Muscle of arm (tissue), 12 donors: ENCODE data around the gene CEP63. TPM values are rescaled to one million over a fixed set of nuclear protein-coding genes. Genes with fewer than 3 reads are reported as not detected.

Source experiments
- DNase-seq: peaks from one replicate; pipeline ENCODE4 v3.0.0-alpha.2; 2013
- polyA plus RNA-seq, 12 donors: library from polyadenylated mRNA; unstranded; fragments of 120-200 nt; gene quantifications; one replicate each; pipeline ENCODE4 v1.2.1, GENCODE V29; 2013; ENCODE audit not compliant: insufficient read length in 12 of 12

Gene CEP63
- polyA plus RNA-seq, 12 donors: 28.1 to 47.8 (median 39.3) TPM; not detected in 1

DNA sequence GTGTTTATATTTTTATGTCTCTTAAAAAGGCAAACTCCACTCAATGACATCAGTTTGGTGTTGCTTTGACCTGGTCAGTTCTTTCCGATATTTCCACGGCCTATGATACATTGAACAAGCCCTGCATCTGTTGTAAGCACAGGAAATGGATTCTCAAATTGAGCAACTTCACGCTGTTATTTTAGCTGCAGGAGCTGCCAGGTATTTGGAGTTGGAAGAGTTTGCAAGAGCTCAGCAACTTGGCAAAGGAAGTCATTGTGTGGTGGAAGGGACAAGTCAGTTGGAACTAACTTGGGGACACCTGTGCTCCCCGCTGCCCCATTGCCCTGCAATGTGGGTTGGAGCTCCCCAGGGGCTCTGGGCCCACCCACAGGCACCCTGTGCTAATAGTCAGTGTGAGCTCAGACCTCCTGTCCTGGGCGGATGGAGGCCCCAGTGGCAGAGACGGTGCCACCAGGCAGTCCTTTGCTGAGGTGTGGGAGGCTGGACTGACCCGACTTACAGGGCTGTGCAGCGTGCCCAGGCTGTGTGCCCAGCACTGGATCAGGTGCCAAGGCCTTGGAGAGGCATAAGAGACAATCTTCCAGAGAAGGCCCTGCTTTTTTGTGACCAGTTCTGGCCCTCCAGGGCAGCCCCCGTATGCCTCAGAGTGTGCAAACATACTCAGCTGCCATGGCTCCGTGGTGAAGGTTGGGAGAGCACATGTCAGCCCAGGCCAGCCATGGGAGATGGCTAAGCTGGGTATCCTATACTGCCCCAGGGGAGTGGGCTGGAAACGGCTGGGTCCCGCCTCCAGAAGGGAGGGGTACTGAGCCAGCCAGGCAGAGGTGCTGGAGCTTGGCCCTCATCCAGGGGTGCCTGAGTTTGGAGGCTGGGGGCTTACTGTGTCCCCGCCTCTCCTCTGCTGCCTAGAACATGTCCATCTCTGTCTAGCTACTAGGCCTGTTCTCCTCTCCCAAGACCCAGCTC, 121.5 kb downstream of the CEP63 start:
- no peak for DNase-seq

DNA sequence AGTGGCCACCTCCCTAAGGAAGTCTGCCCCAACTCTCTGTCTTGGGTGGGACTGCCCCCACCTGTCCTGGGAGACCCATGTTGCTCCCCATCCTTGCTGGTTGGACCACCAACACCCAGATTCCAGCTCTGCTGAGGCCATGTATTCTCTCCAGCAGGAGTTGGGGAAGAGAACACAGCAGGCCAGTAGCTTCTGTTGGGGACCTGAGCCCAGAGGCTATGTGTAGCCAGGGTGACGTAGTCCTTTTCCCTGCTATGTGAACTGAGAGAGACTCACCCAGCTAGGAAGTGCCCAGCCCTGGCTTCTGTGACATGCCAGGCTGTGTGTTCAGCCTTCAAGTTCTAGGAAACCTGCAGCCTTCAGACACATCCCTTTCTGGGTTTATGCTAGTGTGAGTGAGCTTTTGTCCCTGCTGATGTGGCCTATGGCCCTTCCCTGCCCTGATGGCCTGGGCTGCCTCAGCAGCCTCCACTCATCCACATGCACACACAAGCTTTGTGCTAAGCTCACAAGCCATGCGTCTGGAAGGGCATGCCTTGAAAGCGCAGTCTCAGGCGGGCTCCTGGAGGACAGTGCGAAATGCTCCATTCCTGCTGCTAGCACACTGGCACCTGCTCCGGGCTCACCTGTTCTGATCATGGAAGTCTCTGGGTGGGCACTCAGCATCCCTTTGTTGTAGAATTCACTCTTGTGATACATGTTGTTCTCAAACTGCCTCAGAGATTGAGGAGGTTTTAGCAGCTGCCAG, 122.3 kb downstream of the CEP63 start:
- DNase-seq: no peak

DNA sequence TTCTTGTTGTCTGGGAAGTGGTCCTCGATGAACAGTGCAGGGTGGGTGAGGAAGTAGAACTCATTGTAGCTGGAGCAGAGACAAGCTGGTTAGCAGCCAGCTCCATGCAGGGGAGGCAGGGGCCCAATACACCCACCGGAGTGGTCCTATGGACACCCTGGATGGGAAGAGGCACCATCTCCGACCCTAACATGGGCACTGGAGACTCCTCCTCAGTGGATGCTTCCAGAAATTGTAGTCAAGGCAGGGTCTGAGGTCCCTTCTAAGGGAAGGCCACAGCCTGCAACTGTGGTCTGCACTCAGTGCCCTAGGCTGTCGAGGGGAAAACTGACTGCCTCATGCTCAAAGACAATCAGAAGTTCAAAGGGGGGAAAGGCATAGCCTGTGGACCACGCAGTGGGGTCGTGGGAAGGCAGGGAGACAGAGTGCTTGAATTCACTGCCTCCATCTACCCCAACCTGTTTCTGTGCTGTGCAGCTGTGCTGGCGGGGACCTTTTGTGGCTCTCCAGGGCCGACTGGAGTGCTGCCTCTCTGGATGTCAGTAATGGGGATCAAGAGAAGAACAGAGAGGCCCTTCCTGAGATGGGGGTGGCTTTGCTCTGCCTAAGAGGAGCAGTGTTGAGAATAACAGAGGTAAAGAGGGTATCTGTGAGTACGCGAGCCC, 123.0 kb downstream of the CEP63 start:
- no peak for DNase-seq

DNA sequence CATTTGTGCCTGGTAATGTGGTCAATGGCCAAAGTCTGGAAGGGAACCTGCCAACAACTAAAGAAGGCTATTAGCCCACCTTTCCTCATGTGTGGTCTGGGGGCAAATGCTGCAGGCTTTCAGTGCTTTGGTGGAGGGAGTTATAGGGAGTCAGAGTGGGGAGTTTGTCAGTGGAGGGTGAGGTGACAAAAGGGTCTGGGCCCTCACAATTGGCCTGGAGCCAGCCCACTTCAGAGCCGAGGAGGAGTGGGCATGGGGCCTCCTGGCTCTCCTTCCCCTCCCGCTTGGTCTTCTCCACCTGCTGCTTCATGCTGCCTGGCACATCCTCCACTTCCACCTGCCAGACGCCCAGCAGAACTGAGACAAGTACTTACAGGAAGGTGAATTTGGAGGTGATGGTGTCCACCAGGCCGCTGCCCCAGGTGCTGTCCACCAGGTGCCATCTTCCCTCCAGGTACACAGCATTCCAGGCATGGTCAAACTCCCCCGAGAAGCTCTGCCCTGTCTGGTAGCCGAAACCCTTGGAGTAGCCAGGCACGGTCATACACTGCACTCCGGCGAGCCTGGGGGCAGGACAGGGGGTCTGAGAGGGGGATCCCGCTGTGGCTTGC, 124.1 kb downstream of the CEP63 start:
- DNase-seq: no peak

DNA sequence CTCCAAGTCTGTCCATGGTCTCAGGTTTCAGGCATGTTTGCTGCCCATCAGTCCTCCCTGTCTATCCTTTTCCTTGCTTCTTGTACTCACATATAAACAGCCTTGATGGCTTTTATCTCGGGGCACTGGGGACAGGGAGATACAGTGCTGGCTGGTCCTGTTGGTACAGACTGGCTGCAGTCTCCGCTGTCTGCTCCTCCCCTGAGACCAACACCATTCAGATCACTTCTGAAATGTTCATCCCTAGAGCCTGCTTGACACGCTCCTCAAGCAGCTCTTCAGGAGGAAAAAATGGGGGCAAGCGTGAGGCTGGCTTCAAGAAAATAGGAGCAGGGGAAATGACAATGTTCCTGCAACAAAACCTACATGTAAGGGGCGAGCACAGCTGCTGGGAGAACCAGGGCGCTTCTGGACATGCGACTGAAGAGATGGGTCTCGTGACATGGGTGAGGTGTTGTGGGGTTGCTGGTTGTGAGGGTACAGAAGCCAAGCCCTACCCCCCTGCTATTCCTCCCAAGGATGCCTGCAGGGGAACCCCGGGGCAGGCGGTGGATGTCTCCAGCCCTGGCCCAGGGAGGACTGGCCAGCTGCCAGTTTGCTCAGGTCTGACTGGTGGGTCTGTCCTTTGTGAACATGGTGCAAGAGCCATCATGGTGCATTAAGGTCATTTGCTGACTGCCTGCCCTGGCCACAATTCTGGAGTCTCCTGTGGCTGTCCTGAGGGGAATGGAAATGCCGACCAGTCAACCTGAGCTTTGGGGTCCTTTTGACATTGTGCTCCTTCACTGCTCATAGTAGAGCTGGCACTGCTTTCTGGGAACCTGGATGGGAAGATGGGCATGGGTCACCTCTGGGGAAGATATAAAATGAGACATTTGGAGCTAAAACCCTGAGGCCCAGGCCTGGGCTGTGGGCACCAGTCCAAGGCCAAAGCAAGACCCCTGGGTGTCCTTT, 124.9 kb downstream of the CEP63 start:
- DNase-seq: no peak

DNA sequence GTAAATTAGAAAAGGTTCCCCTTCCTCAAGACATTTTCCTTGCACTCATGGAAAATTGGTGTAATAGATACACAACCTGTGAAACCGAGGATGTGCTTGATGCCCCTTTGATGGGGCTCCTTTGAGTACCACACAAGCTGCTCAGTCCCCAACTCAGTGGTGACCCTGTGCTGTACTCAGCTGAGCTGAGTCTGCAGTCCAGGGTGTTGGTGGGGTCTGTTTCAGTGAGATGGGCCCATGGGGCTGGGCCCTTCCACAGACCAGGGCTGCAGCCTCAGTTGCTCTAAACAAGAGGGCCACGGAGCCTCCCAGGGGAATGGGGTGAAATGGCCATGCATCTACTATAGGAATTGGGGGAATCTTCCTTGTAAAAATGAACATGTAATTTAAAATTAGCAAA, 125.7 kb downstream of the CEP63 start:
- no peak for DNase-seq

DNA sequence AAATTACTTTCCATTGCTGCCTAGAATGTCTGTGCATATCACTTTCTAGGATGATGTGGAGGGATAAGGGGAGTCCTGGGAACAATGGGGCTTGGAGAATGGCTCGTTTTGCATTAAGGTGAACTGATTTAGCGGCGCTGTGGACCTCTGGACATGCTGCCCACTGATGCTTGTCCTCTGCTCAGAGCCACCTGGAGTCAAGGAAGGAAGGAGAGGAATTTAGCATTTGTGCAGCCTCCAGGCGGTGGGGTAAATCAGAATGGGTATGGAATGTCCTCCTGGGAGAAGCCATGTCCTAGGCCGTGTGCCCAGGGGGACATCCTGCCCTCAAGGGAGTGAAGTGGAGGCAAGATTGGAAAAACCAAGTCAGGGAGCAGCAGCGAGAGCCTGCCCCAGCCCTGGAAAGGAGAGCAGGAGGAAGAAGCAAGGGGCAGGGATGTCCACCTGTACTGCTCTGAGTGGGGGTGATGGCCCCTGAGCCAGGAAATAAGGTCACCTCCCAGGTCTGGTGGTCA, 127.2 kb downstream of the CEP63 start:
- no peak for DNase-seq

DNA sequence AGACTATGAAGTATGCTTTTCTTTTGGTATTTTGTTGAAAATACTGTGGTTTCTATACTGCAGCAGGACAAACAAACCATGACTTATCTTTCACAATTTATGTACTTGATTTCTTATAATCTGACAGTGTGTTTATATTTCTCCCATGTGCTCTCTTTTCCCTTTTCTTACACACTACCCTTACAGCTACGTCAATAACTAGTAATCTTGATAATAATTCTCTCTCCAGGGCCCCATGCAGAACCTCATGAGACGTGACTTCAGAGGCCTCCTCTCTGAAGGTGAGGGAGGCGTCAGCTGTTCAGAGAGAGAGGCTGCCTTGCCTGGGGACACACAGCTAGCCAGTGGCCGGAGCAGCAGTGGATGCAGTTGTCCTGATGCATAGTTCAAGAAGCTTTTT, 129.1 kb downstream of the CEP63 start:
- DNase-seq: no peak

DNA sequence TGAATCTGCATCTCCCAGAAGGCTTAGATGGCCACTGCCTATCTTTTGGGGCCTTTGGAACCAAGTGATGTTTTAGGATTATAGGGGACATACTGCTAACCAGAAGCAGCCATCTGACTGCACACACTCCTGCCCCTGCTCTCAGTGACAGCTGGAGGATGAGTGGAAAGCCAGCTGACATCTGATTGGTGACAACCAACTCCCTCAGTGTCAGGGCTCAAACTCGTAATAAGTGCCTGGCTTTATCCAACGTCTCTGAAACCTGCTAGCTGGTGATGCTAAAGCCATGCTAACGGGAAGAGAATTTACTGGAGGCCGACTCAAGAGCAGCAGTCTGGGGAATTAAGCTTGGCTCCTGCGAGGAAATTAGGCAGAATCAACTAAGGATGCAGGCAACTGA, 129.9 kb downstream of the CEP63 start:
- DNase-seq: no peak

DNA sequence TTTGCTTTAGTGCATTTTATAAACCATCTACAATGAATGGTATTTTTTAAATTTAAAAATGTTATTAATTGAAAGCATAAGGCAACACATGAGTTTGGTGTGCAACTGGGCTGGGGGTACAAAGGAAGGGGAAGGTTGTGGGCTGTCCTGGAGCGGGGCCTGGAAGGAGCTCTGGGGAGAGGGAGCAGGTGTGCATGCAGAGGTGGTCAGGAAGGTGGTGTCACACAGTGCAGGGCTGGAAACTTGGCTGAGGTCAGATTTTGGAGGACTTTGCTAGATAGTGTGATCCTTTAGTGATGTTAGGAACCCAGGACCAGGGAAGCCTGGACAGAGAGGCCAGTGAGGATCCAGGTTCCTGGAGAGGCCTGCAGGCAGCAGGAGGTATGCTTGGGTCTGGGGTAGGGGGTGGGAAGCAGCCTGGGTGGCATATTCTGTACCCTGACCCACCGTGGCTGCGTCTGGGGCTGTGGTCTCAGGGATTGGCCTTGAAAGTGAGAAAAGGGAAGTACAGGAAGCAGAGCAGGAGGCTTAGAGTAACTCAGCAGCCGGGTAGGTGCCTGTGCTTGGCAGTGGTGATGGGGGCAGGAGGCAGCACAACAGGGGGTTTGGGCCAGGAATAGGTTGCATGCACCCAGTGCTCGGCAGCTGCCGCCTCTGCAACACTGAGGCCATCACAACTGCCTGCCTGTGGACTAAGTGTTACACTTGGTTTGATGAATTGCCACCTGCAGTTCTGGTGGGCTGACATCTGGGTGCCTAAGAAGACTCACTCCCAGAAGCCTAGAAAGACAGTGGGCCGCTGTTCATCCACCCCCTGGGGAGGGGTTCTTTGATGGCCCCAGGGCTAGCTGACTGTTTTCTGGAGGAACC, 132.0 kb downstream of the CEP63 start:
- no peak for DNase-seq

DNA sequence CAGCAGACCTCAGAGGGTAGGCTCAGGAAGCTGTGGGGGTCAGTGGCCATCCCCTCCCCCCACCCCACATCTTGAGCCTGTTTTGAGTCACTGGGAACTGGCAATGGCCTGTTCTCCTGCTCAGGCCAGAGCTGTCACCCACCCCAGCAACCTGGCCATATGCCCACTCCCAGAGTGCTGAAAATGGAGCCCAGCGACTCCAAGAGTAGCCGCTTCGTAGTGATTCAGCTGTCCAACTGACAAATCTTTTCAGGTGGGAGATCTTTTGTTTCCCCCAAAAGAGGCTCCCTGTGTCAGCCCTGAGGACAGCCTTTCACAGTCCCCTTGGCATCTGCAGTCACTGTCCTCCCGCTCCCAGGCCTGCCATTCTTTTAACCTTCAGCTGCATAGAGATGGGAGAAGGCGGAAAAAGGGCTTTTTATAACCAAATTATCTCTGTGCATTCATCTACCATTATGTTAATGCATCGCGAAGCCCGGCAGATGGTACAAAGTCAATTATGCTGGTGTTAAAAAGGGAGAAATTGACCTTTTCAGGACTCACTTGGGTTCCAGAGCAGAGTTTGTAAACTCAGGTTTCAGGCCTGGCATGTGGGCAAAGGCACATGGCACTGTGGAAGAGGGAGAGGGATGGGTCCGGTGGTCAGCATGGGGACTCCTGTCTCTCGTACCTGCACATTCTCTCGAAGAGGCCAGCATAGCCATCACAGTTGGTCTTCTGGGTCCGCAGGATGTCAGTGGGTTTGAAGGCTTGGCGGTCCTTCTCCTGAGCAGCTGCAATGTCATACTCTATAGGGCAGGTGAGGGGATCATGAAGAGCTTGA, 132.8 kb downstream of the CEP63 start:
- no peak for DNase-seq

DNA sequence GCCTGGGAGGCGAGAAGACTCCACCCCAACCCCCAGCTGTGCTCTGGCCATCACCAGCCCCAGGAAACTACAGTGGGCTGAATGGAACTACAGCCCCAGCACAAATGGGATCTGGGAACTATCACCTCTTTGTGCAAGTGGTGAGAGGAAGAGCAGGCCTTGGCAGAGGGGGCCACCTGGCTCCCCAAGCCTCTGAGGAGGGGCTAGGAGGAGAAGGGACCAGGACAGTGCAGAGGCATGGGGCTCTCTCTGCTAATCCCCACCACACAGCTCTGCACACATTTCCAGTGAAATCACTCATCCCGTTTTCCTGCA, 133.4 kb downstream of the CEP63 start:
- DNase-seq: no peak

DNA sequence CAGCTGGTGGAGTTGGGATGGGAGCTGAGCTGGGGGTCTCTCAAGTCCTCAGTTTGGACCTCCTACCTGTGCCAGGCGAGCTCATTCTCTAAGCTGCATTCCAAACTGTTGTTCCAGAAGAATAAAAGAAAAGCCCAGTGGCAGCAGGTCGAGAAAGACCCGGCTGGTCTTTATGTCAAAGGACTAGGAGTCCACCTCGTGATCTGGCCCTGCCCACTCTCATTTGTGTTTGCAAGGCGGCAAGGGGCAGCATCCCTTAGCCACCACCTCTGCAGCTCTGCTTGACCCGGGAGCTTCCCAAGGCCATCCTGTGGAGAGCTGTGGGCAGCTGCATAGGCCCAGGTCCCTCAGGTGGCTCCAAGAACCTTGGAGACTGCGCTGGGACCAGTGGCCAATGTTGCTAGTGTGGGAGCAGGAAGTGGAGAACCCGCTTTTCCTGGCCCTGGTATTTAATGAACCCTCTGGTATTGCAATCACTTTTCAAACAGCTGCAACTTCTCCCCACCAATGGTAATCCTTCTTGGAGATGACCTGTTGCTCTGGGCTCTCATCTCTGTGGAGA, 134.1 kb downstream of the CEP63 start:
- DNase-seq: no peak

DNA sequence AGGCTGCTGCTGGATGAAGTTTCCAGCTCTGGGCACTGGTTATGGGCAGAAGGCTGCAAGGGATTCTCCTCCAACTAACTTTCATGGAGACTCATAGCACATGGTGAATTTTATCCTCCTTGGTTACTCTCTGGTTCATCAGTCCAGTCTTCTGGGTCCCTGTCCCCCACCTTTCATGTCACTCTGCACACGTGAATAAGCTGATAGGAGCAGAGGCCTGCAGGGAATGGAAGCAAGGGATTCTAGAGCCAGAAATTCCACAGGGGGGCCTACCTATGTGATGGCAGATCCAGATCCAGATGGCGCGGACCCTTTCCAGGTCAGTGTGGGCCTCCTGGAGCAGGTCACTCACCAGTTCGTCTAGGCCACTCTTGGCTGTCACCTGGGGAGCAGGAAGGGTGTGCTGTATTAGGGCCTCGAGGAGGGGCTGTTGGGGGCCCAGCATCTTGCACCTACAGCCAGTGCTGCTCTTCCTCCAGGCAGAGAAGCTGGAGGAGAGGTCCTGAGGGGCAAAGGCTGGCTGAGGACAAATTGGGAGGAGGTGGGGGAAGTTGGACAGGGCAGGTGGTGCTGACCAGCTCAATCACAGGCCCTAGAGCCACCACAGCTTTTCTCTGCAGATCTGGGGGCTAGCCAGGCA, 134.7 kb downstream of the CEP63 start:
- DNase-seq: no peak

DNA sequence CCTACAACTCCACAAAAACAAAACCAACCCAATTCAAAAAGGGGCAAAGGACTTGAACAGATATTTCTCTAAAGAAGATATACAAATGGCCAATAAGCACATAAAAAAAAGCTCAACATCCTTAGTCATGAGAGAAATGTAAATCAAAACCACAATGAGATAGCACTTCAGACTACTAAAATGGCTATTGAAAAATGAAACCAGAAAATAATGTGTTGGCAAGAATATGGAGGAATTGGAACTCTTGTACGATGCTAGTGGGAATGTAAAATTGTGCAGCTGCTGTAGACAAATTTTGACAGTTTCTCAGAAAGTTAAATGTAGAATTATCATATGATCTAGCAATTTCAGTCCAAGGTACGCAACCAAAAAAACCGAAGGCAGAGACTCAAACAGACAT, 136.0 kb downstream of the CEP63 start:
- no peak for DNase-seq

DNA sequence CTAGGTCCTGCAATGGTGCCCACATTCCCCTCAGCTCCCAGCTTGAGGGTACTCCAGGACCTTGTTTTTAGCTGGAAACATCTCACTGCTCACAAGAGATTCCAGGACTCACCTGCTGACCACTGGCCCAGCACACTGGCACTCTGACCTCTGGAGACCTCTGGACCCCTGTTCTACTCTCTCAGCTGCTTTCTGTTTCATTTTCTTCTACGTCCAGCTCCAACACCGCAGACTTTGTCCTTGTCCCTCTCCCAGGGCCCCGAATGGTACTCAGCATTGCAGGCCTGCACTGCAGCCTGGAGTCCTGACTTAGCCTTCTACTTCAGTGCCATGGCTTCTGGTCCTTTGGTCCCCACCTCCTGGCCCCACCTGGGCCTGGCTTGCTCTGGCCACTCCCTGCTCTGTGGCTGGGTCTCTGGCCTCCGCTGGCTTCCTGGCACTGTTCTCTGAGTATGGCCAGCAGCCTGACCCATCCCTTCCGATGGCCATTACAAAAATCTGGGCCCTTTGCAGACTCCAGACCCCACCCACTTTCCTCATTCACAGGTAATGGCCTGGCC, 137.0 kb downstream of the CEP63 start:
- no peak for DNase-seq

DNA sequence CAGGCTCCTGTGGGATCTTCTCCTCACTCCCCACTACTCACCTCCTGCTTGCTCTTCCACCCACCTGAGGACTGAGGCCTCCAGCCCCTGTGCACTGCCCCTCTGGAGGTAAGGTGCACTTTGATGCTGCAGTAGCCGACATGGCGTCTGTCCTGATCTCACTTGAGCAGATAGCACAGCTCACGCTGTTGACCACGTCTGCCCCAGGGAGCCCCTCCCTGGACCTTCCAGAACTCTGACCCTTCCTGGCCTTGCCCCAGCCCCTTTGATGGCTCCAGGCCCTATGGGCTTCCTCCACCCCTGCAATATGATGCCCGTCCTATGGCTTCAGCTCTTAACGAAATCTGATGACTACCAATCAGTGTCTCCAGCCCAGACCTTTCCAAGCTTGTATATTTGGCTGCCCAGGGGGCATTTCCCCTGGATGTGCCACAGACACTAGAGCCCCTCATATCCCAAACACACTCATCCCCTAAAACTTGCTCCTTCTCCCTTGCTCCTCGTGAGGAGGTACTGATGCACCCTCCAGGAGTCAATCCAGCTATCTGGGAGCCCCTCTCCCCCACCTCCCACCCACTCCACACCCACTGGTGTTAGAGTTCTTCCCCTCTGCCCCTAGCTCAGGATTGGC, 137.9 kb downstream of the CEP63 start:
- no peak for DNase-seq
